ENCODE results near the gene CDKAL1.

DNA sequence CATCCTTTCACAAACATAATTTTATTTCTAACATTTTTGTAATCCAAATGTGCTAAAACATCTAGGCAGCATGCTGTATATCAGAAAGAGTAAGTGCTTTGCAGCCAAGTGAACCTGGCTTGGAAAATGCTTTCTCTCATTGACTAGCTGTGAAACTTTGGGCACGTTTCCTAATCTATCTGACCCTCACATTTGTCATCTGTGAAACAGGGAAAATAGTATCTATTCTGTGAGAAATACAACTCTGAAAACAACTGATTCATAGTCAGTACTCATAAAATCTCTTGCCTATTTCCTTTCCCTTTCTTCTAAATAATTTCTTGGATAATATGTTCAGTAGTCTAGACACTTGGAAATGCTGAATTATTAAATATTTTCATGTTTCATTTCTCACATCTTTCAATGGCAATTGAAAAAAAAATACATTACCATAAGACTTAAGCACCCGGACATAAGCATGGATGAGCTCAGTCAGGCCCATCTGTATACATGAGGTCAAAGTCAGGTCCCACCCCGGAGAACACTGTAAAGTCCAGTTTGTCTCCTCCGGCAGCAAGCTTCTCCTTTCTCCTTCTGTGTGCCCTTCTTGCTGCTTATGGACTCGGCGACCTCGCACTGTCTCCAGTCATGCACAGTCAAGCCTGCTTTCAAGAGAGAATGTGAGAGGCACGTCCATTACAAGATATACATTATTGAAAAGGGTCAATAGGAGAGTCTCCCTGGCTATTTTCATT is 604.2 kb downstream of the CDKAL1 start:
- TF ChIP-seq POLR2A (IDR thresholded peaks at IDR 0.05; ENCODE audit: low read length) (no peak), ZFP36 (IDR thresholded peaks at IDR 0.05; ENCODE audit: borderline replicate concordance, partially characterized antibody) (no peak), POLR2AphosphoS2 (conservative IDR thresholded peaks at IDR 0.05; ENCODE audit: low read length) (no peak), CBX2 (IDR thresholded peaks at IDR 0.05; ENCODE audit: borderline replicate concordance, low read depth) (no peak), SREBF2 (IDR thresholded peaks at IDR 0.05) (no peak), RFX5 (IDR thresholded peaks at IDR 0.05) (no peak)
- TF ChIP-seq, protein P1, sequence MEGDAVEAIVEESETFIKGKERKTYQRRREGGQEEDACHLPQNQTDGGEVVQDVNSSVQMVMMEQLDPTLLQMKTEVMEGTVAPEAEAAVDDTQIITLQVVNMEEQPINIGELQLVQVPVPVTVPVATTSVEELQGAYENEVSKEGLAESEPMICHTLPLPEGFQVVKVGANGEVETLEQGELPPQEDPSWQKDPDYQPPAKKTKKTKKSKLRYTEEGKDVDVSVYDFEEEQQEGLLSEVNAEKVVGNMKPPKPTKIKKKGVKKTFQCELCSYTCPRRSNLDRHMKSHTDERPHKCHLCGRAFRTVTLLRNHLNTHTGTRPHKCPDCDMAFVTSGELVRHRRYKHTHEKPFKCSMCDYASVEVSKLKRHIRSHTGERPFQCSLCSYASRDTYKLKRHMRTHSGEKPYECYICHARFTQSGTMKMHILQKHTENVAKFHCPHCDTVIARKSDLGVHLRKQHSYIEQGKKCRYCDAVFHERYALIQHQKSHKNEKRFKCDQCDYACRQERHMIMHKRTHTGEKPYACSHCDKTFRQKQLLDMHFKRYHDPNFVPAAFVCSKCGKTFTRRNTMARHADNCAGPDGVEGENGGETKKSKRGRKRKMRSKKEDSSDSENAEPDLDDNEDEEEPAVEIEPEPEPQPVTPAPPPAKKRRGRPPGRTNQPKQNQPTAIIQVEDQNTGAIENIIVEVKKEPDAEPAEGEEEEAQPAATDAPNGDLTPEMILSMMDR (IDR thresholded peaks at IDR 0.05): no peak
- TF ChIP-seq, protein P2, sequence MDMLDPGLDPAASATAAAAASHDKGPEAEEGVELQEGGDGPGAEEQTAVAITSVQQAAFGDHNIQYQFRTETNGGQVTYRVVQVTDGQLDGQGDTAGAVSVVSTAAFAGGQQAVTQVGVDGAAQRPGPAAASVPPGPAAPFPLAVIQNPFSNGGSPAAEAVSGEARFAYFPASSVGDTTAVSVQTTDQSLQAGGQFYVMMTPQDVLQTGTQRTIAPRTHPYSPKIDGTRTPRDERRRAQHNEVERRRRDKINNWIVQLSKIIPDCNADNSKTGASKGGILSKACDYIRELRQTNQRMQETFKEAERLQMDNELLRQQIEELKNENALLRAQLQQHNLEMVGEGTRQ (IDR thresholded peaks at IDR 0.05): no peak
